ENCODE results near the gene C10orf62. TPM values are rescaled to one million over a fixed set of nuclear protein-coding genes. Genes with fewer than 3 reads are reported as not detected.
"Not testable (repeated sequence)": the region's sequence is repeated elsewhere in the genome, so short reads cannot be mapped to it uniquely, and the experiment has no call there.

The C10orf62 gene
- polyA plus RNA-seq (2012; ENCODE audit: insufficient read depth, insufficient read length), result not detected

DNA sequence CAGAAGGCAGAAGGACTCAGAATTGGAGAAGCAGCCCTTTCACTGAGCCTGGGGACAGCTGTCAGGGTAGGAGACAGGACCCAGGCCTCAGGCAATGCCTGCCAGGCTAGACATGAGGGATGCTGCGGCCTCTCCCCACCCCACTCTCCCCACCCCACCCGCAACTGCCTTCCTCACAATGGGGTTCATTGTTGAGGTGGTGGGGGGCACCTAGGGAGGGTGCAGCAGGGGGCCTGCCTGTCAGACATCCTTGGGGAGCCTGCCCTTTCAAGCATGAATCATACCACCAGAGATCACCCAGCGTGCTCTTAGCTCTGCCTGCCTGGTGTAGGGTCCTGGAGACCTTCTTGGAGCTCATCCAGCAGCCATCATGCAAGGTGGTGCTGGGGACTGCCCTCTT is at the start of gene C10orf62:
Gene C10orf62 (plus strand): TSS at position 243 of the 400 bp plus-strand sequence. CDS start 177 bp downstream, outside the sequence.
- H3K4me3 ChIP-seq (ENCODE audit: low read length), result no peak within 1 kb of the TSS
- no peak for DNase-seq (ENCODE audit: low read depth, low spot score)

DNA sequence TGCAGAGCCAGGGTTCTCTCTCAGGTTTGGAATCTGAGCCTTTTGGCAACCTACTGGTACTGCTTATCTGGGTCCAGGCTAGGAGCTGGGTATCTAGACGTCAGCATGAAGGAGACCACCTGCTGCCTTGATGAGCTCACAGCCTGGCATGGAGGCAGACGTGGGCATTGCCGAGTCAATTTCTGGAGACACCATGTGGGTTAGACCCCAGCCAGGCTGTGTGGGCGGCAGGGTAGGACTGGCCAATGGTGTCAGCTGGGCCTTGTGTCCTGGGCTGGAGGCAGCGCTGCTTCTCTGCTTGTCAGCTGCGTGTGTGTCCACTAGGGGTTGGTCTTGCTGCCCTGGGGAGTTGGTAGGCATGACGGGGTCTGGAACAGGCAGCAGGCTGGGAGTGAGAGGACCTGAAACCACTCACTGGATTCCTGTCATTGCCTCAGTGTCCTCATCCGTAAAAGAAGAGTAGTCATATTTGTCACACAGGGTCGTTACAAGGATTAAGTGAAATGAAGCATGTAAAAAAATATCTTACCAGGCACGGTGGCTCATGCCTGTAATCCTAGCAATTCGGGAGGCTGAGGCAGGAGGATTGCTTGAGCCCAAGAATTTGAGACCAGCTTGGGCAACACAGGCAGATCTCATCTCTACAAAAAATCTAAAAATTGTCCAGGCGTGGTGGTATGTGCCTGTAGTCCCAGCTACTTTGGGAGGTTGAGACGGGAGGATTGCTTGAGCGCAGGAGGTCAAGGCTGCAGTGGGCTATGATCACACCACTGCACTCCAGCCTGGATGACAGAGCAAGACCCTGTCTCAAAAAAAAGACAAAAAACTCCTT is 48.6 kb upstream of the C10orf62 start:
- DNase-seq (ENCODE audit: low read depth, low spot score), result no peak
- no peak overlapping the region for H3K4me3 ChIP-seq (ENCODE audit: low read length)

DNA sequence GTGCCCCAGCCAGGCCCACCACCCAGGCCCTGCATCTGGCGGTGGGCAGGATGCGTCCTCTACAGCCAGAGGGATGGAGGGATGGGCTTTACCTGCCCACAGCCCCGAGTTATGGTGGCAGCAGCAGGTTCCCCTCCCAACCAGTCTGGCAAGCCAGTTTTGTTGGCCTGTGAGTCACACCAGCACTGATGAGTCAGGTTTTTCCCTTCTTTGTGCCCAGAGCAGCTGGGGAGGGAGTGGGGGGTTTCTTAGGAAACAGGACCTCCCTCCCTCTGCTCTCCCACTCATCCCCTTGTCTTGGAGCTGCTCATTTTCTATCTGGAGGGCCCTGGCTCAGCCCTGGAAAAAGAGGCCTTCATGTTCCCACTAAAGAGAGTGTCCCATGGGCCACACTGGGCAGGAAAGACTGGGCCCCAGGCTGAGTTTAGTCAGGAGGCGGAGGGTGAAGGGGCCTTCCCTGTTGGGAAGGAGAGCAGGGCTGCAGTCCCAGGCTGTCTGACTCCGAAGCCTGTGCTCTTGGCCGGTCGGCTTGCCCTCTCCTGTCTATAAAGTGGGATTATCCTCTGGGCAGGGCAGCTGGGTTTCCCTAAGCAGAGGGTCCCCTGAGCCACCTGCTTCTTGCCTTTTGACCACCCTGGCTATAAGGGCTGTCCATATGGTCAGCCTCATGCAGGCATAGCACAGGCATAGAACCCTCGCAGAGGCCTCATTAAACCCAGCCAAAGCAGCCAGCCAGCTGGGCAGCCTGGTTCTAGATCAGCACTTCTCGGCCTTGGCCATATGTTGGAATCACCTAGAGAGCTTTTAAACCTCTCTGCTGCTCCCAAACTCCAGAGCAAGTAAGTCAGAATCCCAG is 47.1 kb upstream of the C10orf62 start:
- no peak for DNase-seq (ENCODE audit: low read depth, low spot score)
- H3K4me3 ChIP-seq (ENCODE audit: low read length), result no peak overlapping the region

DNA sequence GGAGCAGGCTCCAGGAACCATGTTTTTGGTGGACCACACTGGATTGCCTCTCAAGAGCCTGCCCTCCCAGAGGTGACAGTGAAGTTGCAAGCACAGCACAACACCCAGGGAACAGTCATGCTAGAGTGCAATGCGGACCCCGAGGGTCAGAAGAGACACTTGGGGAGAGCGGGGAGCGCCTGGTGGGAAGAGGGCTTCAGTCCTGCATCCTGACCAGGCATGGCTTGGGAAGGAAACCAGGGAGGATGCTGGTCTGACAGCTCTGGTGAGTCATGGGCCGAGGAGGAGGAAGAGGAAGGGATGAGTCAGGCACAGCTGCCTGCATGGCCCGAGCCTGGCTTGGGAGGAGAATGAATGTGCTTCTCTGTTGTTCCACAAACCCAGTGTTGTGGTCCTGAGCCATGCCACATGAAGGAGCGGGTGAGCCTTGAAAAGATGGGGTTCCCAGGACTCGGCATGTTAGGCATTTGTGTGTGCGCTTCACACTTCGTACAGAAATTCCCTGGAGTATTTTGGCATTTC is 46.4 kb upstream of the C10orf62 start:
- no peak overlapping the region for H3K4me3 ChIP-seq (ENCODE audit: low read length)
- DNase-seq (ENCODE audit: low read depth, low spot score), result no peak

GRCh38 chr10:97546456-97547270 is 42.9 kb upstream of the C10orf62 start:
- H3K4me3 ChIP-seq (ENCODE audit: low read length), result no peak overlapping the region
- DNase-seq (ENCODE audit: low read depth, low spot score), result no peak

- no peak for DNase-seq (ENCODE audit: low read depth, low spot score)
- H3K4me3 ChIP-seq (ENCODE audit: low read length), result no peak overlapping the region
These were observed 42.3 kb upstream of the C10orf62 start for GRCh38 chr10:97547271-97547600.

GRCh38 chr10:97547962-97548361 is 41.6 kb upstream of the C10orf62 start:
- DNase-seq (ENCODE audit: low read depth, low spot score), result no peak
- no peak overlapping the region for H3K4me3 ChIP-seq (ENCODE audit: low read length)

DNA sequence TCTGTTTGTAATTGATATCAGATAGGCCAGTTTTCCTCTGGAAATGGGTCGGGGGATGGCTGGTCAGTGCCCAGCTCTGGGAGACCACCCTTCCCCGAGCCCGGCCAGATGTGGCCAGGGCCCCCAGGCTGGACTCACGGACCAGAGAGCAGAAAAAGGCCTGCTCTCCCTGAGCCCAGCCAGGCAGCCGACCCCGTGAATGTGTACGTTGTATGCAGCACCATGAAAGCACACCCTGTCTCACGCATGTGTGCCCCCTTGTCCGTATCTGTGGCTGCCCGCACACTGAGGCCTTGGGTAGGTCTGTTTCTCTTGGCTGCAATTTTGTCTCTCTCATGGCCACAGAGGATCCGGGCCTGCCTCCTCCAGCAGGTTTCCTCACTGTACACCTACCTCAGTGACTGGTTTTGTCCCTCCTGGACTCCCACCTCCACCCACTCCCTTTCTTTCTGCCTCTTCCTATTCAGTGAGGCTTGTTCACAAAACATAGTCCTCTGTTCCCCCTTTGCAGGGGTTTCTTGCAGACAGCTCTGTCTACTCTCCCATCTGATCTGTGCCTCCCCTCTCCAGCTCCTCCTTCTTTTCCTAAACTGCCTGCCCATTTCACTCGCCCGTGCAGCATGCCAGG is 40.6 kb upstream of the C10orf62 start:
- no peak overlapping the region for H3K4me3 ChIP-seq (ENCODE audit: low read length)

GRCh38 chr10:97549587-97550322 is 39.8 kb upstream of the C10orf62 start:
- no peak for DNase-seq (ENCODE audit: low read depth, low spot score)
- H3K4me3 ChIP-seq (ENCODE audit: low read length), result no peak overlapping the region

More for the DNA sequence above, 40.6 kb upstream of the C10orf62 start:
- DNase-seq (ENCODE audit: low read depth, low spot score), result no peak

GRCh38 chr10:97550336-97551149 is 39.0 kb upstream of the C10orf62 start:
- no peak overlapping the region for H3K4me3 ChIP-seq (ENCODE audit: low read length)
- DNase-seq (ENCODE audit: low read depth, low spot score), result no peak

DNA sequence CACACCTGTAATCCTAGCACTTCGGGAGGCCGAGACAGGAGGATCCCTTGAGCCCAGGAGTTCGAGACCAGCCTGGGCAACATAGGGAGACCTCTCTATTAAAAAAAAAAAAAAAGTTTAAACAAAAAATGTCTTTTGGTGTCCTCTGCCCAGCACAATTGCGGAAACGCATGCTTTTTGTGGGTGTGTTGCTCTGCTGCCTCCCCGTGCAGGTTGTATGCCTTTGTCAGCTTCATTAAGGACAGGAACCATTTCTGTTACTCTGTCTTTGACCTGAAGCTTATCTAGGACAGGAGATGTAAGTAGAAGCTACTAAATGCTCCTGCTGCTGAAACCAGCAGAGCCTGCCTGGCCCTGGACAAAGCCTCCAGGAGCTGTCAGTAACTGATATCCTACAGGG is 38.2 kb upstream of the C10orf62 start:
- H3K4me3 ChIP-seq (ENCODE audit: low read length), result no peak overlapping the region
- no peak for DNase-seq (ENCODE audit: low read depth, low spot score)

GRCh38 chr10:97553575-97554031 is 35.9 kb upstream of the C10orf62 start:
- peak; percentile 41 for DNase-seq (ENCODE audit: low read depth, low spot score)
- no peak overlapping the region for H3K4me3 ChIP-seq (ENCODE audit: low read length)

DNA sequence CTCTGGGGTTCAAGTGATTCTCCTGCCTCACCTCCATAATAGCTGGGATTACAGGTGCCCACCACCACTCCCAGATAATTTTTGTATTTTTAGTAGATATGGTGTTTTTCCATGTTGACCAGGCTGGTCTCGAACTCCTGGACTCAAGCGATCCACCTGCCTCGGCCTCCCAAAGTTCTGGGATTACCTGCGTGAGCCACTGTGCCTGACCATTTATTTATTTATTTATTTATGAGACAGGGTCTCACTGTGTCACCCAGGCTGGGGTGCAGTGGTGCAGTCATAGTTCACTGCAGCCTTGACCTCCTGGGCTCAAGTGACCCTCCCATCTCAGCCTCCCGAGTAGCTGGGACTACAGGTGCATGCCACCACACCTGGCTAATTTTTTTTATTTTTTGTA is 35.2 kb upstream of the C10orf62 start:
- not testable (repeated sequence) for H3K4me3 ChIP-seq (ENCODE audit: low read length); DNase-seq (ENCODE audit: low read depth, low spot score)

- not testable (repeated sequence) for H3K4me3 ChIP-seq (ENCODE audit: low read length); DNase-seq (ENCODE audit: low read depth, low spot score)
These were observed 34.0 kb upstream of the C10orf62 start for GRCh38 chr10:97555541-97555940.

DNA sequence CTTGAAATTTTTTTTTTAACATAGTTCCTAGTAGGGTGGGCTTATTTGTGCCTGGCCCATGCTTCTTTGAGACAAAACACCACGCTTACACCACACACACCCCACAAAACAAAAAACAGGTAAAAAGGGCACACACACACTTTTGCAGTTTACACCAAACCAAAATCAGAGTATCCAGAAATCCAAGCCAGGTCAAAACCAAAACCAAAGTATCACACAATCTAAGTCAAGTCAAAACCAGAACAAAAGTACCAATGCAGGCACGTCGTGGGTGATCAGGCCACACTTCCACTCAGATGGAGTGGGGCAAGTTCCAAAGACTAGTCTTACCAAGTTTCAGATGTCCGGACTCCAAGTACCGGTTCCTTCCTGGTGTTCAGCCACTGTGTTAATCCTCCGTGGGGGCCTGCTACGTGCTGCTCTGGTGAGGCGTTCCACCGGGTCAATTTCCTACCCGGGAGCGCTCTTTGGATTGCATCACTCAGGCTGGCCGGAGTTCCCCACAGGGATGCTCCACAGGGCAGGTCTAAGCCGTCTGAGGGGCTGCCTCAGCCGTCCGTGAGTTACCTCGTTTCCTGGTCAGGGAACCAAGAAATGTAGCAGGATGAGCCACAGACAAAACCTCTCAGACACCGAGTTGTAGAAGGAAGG is 28.7 kb upstream of the C10orf62 start:
- H3K4me3 ChIP-seq (ENCODE audit: low read length); DNase-seq (ENCODE audit: low read depth, low spot score): not testable (repeated sequence)

GRCh38 chr10:97561386-97562077 is 28.0 kb upstream of the C10orf62 start:
- not testable (repeated sequence) for DNase-seq (ENCODE audit: low read depth, low spot score); H3K4me3 ChIP-seq (ENCODE audit: low read length)

Data from Jurkat, Clone E6-1 (cell line).